Fibroblast of the aortic adventitia (primary cell): ENCODE measurements around the gene NPC1L1. TPM values are rescaled to one million over a fixed set of nuclear protein-coding genes. Genes with fewer than 3 reads are reported as not detected.
A peak's percentile ranks its signal among the peaks of the same experiment; 100 is the strongest.

ENCODE experiments used
- DNase-seq: peaks from one replicate; pipeline ENCODE4 v3.0.0-alpha.2; 2010; ENCODE audit warnings: low read depth
- H3K4me3 ChIP-seq: 2 replicates; pipeline ENCODE4 v1.5.1; 2011; ENCODE audit warnings: low read depth, mild to moderate bottlenecking, control low read depth, low read length, moderate library complexity
- CTCF ChIP-seq: IDR thresholded peaks from 2 replicates; pipeline ENCODE4 v1.5.1; 2011; ENCODE audit warnings: mild to moderate bottlenecking, low read length, control low read depth, inconsistent platforms; ENCODE audit not compliant: insufficient read depth
- total RNA-seq: library from RNA; depleted of rRNA; stranded (reverse); fragments of >200 nt; gene quantifications from 2 replicates; pipeline ENCODE4 v1.2.3, GENCODE V29; 2012; ENCODE audit warnings: low replicate concordance

NPC1L1 gene
- under 0.01 TPM in 1 of 2 replicates, not detected in the other for total RNA-seq

- no peak for TF ChIP-seq CTCF
- no peak for DNase-seq
- no peak within 1 kb of the TSS for H3K4me3 ChIP-seq
These were observed at the start of gene NPC1L1 for GRCh38 chr7:44541028-44541869. NPC1L1 (minus strand) TSS chr7:44541330; CDS start chr7:44541259, 71 bp downstream.

GRCh38 chr7:44590910-44591309 lies 49.8 kb upstream of the NPC1L1 start:
- peak; percentile 22 for DNase-seq
- H3K4me3 ChIP-seq = no peak overlapping the region
- no peak for TF ChIP-seq CTCF

GRCh38 chr7:44587843-44588711 lies 46.9 kb upstream of the NPC1L1 start:
- no peak overlapping the region for H3K4me3 ChIP-seq
- peak; percentile 60 for TF ChIP-seq CTCF
- DNase-seq = peak; percentile 83

- H3K4me3 ChIP-seq = peak overlapping the region; percentile 72
- TF ChIP-seq CTCF = no peak
These were observed 42.2 kb upstream of the NPC1L1 start for GRCh38 chr7:44583146-44583865.

GRCh38 chr7:44581879-44582603 lies 40.9 kb upstream of the NPC1L1 start, which contains the start of gene TMED4:
TMED4 (minus strand) TSS chr7:44582231; CDS start chr7:44582206, 25 bp downstream.
- DNase-seq = peak; percentile 99
- TF ChIP-seq CTCF = no peak
- H3K4me3 ChIP-seq = peak within 1 kb of the TSS; percentile 95

More at GRCh38 chr7:44583146-44583865, 42.2 kb upstream of the NPC1L1 start:
- no peak for DNase-seq
